SK-N-MC (cell line): ENCODE data around the gene SH3D21.

Source experiments
- EZH2 ChIP-seq: fragments of 200-600 bp; sonication (generic); IDR thresholded peaks from one replicate; pipeline ENCODE4 v1.6.1; 2017; ENCODE audit warnings: antibody characterized with exemption
- POLR2AphosphoS5 ChIP-seq: IDR thresholded peaks from 2 replicates; pipeline ENCODE4 v1.6.1; 2012; ENCODE audit warnings: mild to moderate bottlenecking, low read depth, low read length, borderline replicate concordance

GRCh38 chr1:36339615-36340014, 33.4 kb downstream of the SH3D21 start:
- no peak for TF ChIP-seq POLR2AphosphoS5
- no peak for TF ChIP-seq EZH2
